ENCODE data around the gene LRRC14B. TPM values are rescaled to one million over a fixed set of nuclear protein-coding genes. Genes with fewer than 3 reads are reported as not detected.

LRRC14B gene
- total RNA-seq, 2 donors from 2014 or later = 7.7 to 51.0 TPM

- no peak overlapping the region for H3K4me3 ChIP-seq
- H3K27ac ChIP-seq = no peak overlapping the region
- TF ChIP-seq CTCF (IDR thresholded peaks at IDR 0.05) = no peak
- peaks cover 11 to 22% of the 10 kb centered on the region in 2 donors for H3K9me3 ChIP-seq
- DNase-seq (ENCODE audit: low spot score) = no peak
- H3K4me1 ChIP-seq = no peaks in the 10 kb centered on the region
- no peaks in the 10 kb centered on the region for H3K36me3 ChIP-seq
- no peaks in the 10 kb centered on the region for H3K27me3 ChIP-seq
Observed at GRCh38 chr5:145585-146323, 45.5 kb upstream of the LRRC14B start.

- no peak for TF ChIP-seq CTCF (IDR thresholded peaks at IDR 0.05)
- Histone ChIP-seq H3K4me3 (no peak overlapping the region), H3K36me3 (no peaks in the 10 kb centered on the region), H3K27me3 (no peaks in the 10 kb centered on the region), H3K4me1 (no peaks in the 10 kb centered on the region), H3K9me3 (peaks cover 11 to 22% of the 10 kb centered on the region in 2 donors), H3K27ac (no peak overlapping the region)
- no peak for DNase-seq (ENCODE audit: low spot score)
Observed at GRCh38 chr5:147751-148150, 43.5 kb upstream of the LRRC14B start.

GRCh38 chr5:149745-150485 is 41.4 kb upstream of the LRRC14B start:
- no peak overlapping the region for H3K27ac ChIP-seq
- peaks cover 11 to 22% of the 10 kb centered on the region in 2 donors for H3K9me3 ChIP-seq
- H3K36me3 ChIP-seq = no peaks in the 10 kb centered on the region
- DNase-seq (ENCODE audit: low spot score) = no peak
- H3K4me1 ChIP-seq = no peaks in the 10 kb centered on the region
- no peak overlapping the region for H3K4me3 ChIP-seq
- no peaks in the 10 kb centered on the region for H3K27me3 ChIP-seq
- TF ChIP-seq CTCF (IDR thresholded peaks at IDR 0.05) = no peak

GRCh38 chr5:150746-151145 is 40.5 kb upstream of the LRRC14B start:
- Histone ChIP-seq H3K4me3 (no peak overlapping the region), H3K4me1 (no peaks in the 10 kb centered on the region), H3K27ac (no peak overlapping the region), H3K36me3 (no peaks in the 10 kb centered on the region), H3K27me3 (no peaks in the 10 kb centered on the region), H3K9me3 (peaks cover 11 to 22% of the 10 kb centered on the region in 2 donors)
- no peak for DNase-seq (ENCODE audit: low spot score)
- TF ChIP-seq CTCF (IDR thresholded peaks at IDR 0.05) = no peak

GRCh38 chr5:152077-152476 is 39.2 kb upstream of the LRRC14B start:
- Histone ChIP-seq H3K36me3 (no peaks in the 10 kb centered on the region), H3K9me3 (peaks cover 9 to 17% of the 10 kb centered on the region in 2 donors), H3K27ac (no peak overlapping the region), H3K27me3 (no peaks in the 10 kb centered on the region), H3K4me1 (no peaks in the 10 kb centered on the region), H3K4me3 (no peak overlapping the region)
- no peak for TF ChIP-seq CTCF (IDR thresholded peaks at IDR 0.05)
- no peak for DNase-seq (ENCODE audit: low spot score)
